NCI-H2081 treated with DMSO at 0.1 percent for 48 hours (cell line): Measurements from ENCODE around the gene IRAK2.
A peak's percentile ranks its signal among the peaks of the same experiment; 100 is the strongest.

Experiments used
- DNase-seq: peaks from one replicate; lab custom pipeline; 2025; lab: John Stamatoyannopoulos, UW

IRAK2 gene

GRCh38 chr3:10224794-10225665 lies 60.3 kb downstream of the IRAK2 start:
- DNase-seq = peak; percentile 51

GRCh38 chr3:10226293-10226692 lies 61.6 kb downstream of the IRAK2 start:
- no peak for DNase-seq

- no peak for DNase-seq
Measured at GRCh38 chr3:10228248-10228950, 63.7 kb downstream of the IRAK2 start.

GRCh38 chr3:10229576-10229975 lies 64.9 kb downstream of the IRAK2 start:
- DNase-seq = no peak

GRCh38 chr3:10232137-10232536 lies 67.4 kb downstream of the IRAK2 start:
- no peak for DNase-seq

GRCh38 chr3:10233988-10234387 lies 69.3 kb downstream of the IRAK2 start:
- no peak for DNase-seq

- no peak for DNase-seq
Measured at GRCh38 chr3:10234526-10235230, 70.0 kb downstream of the IRAK2 start.

GRCh38 chr3:10235551-10235950 lies 70.8 kb downstream of the IRAK2 start:
- no peak for DNase-seq

GRCh38 chr3:10238345-10239183 lies 73.8 kb downstream of the IRAK2 start:
- DNase-seq = no peak

- DNase-seq = no peak
Measured at GRCh38 chr3:10240799-10241198, 76.1 kb downstream of the IRAK2 start.

GRCh38 chr3:10242182-10243065 lies 77.7 kb downstream of the IRAK2 start:
- no peak for DNase-seq

- no peak for DNase-seq
Measured at GRCh38 chr3:10244009-10244408, 79.3 kb downstream of the IRAK2 start.

- no peak for DNase-seq
Measured at GRCh38 chr3:10245081-10245712, 80.5 kb downstream of the IRAK2 start.

- DNase-seq = no peak
Measured at GRCh38 chr3:10247679-10248183, 83.0 kb downstream of the IRAK2 start.

- peak; percentile 24 for DNase-seq
Measured at GRCh38 chr3:10248184-10248983, 83.7 kb downstream of the IRAK2 start, which contains the start of gene TATDN2. TATDN2 (plus strand) TSS chr3:10248459; CDS start chr3:10249201, 742 bp downstream.

GRCh38 chr3:10248984-10249748 lies 84.4 kb downstream of the IRAK2 start:
- DNase-seq = no peak

GRCh38 chr3:10249833-10250232 lies 85.1 kb downstream of the IRAK2 start:
- DNase-seq = no peak

- DNase-seq = no peak
Measured at GRCh38 chr3:10251006-10251405, 86.3 kb downstream of the IRAK2 start.
